Measurements from ENCODE around the gene SUCLG2.
A peak's percentile ranks its signal among the peaks of the same experiment; 100 is the strongest.

The SUCLG2 gene

GRCh38 chr3:67531181-67532101 is 123.0 kb downstream of the SUCLG2 start:
- no peak overlapping the region for H3K4me3 ChIP-seq (ENCODE audit: low read depth, low read length)
- no peak for DNase-seq (ENCODE audit: low read depth)

GRCh38 chr3:67529915-67530314 is 124.5 kb downstream of the SUCLG2 start:
- no peak for DNase-seq (ENCODE audit: low read depth)
- no peak overlapping the region for H3K4me3 ChIP-seq (ENCODE audit: low read depth, low read length)

- H3K4me3 ChIP-seq (ENCODE audit: low read depth, low read length), result no peak overlapping the region
- DNase-seq (ENCODE audit: low read depth), result no peak
Observed at GRCh38 chr3:67529337-67529736, 125.1 kb downstream of the SUCLG2 start.

GRCh38 chr3:67526246-67526645 is 128.2 kb downstream of the SUCLG2 start:
- peak; percentile 84 for DNase-seq (ENCODE audit: low read depth)
- no peak overlapping the region for H3K4me3 ChIP-seq (ENCODE audit: low read depth, low read length)

- no peak overlapping the region for H3K4me3 ChIP-seq (ENCODE audit: low read depth, low read length)
- DNase-seq (ENCODE audit: low read depth), result no peak
Observed at GRCh38 chr3:67524046-67524445, 130.4 kb downstream of the SUCLG2 start.

GRCh38 chr3:67522081-67522480 is 132.3 kb downstream of the SUCLG2 start:
- no peak for DNase-seq (ENCODE audit: low read depth)
- no peak overlapping the region for H3K4me3 ChIP-seq (ENCODE audit: low read depth, low read length)

- no peak overlapping the region for H3K4me3 ChIP-seq (ENCODE audit: low read depth, low read length)
Observed at GRCh38 chr3:67521053-67521646, 133.3 kb downstream of the SUCLG2 start.

GRCh38 chr3:67518236-67518635 is 136.2 kb downstream of the SUCLG2 start:
- DNase-seq (ENCODE audit: low read depth), result no peak
- no peak overlapping the region for H3K4me3 ChIP-seq (ENCODE audit: low read depth, low read length)

More at GRCh38 chr3:67521053-67521646, 133.3 kb downstream of the SUCLG2 start:
- no peak for DNase-seq (ENCODE audit: low read depth)

- H3K4me3 ChIP-seq (ENCODE audit: low read depth, low read length), result no peak overlapping the region
- no peak for DNase-seq (ENCODE audit: low read depth)
Observed at GRCh38 chr3:67517781-67518180, 136.6 kb downstream of the SUCLG2 start.

GRCh38 chr3:67516496-67516895 is 137.9 kb downstream of the SUCLG2 start:
- DNase-seq (ENCODE audit: low read depth), result no peak
- H3K4me3 ChIP-seq (ENCODE audit: low read depth, low read length), result no peak overlapping the region

GRCh38 chr3:67515778-67516177 is 138.6 kb downstream of the SUCLG2 start:
- no peak for DNase-seq (ENCODE audit: low read depth)
- H3K4me3 ChIP-seq (ENCODE audit: low read depth, low read length), result no peak overlapping the region

- H3K4me3 ChIP-seq (ENCODE audit: low read depth, low read length), result no peak overlapping the region
- DNase-seq (ENCODE audit: low read depth), result no peak
Observed at GRCh38 chr3:67509471-67510075, 144.8 kb downstream of the SUCLG2 start.

- H3K4me3 ChIP-seq (ENCODE audit: low read depth, low read length), result no peak overlapping the region
- DNase-seq (ENCODE audit: low read depth), result no peak
Observed at GRCh38 chr3:67507584-67507983, 146.8 kb downstream of the SUCLG2 start.

GRCh38 chr3:67500709-67501108 is 153.7 kb downstream of the SUCLG2 start:
- DNase-seq (ENCODE audit: low read depth), result no peak
- H3K4me3 ChIP-seq (ENCODE audit: low read depth, low read length), result no peak overlapping the region

- no peak for DNase-seq (ENCODE audit: low read depth)
- H3K4me3 ChIP-seq (ENCODE audit: low read depth, low read length), result no peak overlapping the region
Observed at GRCh38 chr3:67497746-67498145, 156.7 kb downstream of the SUCLG2 start.

- no peak overlapping the region for H3K4me3 ChIP-seq (ENCODE audit: low read depth, low read length)
- no peak for DNase-seq (ENCODE audit: low read depth)
Observed at GRCh38 chr3:67495751-67496150, 158.7 kb downstream of the SUCLG2 start.

- H3K4me3 ChIP-seq (ENCODE audit: low read depth, low read length), result no peak overlapping the region
- no peak for DNase-seq (ENCODE audit: low read depth)
Observed at GRCh38 chr3:67493808-67494207, 160.6 kb downstream of the SUCLG2 start.

- no peak for DNase-seq (ENCODE audit: low read depth)
- H3K4me3 ChIP-seq (ENCODE audit: low read depth, low read length), result no peak overlapping the region
Observed at GRCh38 chr3:67490658-67491057, 163.8 kb downstream of the SUCLG2 start.

GRCh38 chr3:67489816-67490215 is 164.6 kb downstream of the SUCLG2 start:
- DNase-seq (ENCODE audit: low read depth), result no peak
- no peak overlapping the region for H3K4me3 ChIP-seq (ENCODE audit: low read depth, low read length)

GRCh38 chr3:67487564-67488114 is 166.8 kb downstream of the SUCLG2 start:
- H3K4me3 ChIP-seq (ENCODE audit: low read depth, low read length), result no peak overlapping the region
- no peak for DNase-seq (ENCODE audit: low read depth)

Measured in skeletal muscle cell (primary cell).